Lower lobe of right lung (tissue), 2 donors: Measurements from ENCODE around the gene FTL. TPM values are rescaled to one million over a fixed set of nuclear protein-coding genes. Genes with fewer than 3 reads are reported as not detected.
A peak's percentile ranks its signal among the peaks of the same experiment; 100 is the strongest.

ENCODE experiments used
- ATAC-seq, 2 donors: fragments of 200-7000 bp; cut with Tn5 transposase; one replicate each; pipeline ENCODE4 v1.9.1; 2020 to 2022; ENCODE audit warnings: mild to moderate bottlenecking in 2 of 2, moderate library complexity in 2 of 2
- DNase-seq: peaks from one replicate; pipeline ENCODE4 v3.0.0-alpha.2; 2020
- H3K27ac ChIP-seq: fragments of 200-600 bp; one replicate; pipeline ENCODE4 v1.8.0; 2022
- H3K27me3 ChIP-seq: fragments of 200-600 bp; one replicate; pipeline ENCODE4 v1.8.0; 2022; ENCODE audit warnings: low read depth
- H3K36me3 ChIP-seq: fragments of 200-600 bp; one replicate; pipeline ENCODE4 v1.8.0; 2022; ENCODE audit warnings: mild to moderate bottlenecking
- H3K4me1 ChIP-seq: fragments of 200-600 bp; one replicate; pipeline ENCODE4 v1.8.0; 2022
- H3K4me3 ChIP-seq: fragments of 200-600 bp; one replicate; pipeline ENCODE4 v1.8.0; 2022; ENCODE audit warnings: mild to moderate bottlenecking
- H3K9me3 ChIP-seq: fragments of 200-600 bp; one replicate; pipeline ENCODE4 v1.8.0; 2022
- intact Hi-C: fragments of 100-400 bp; cut with DNase I; formaldehyde crosslinking; loops from one replicate; pipeline ENCODE4 v1.11.0; 2022
- total RNA-seq: library from RNA; stranded (reverse); fragmentation: NEBNext Ultra II Directional; extraction: Animal tissue kit (Norgen Biotek cat#: 25700); gene quantifications from one replicate; pipeline ENCODE4 v1.2.1, GENCODE V29; 2021
- TF ChIP-seq, protein P1 (sequence below): fragments of 200-600 bp; IDR thresholded peaks from one replicate; pipeline ENCODE4 v1.8.0; 2022; ENCODE audit warnings: antibody characterized with exemption, mild to moderate bottlenecking
- donor health status: DM: no; HTN: yes; CAD: no; lungs with severe emphysema.

FTL gene
- total RNA-seq, 1 donor from 2014 or later: 9,799 TPM

DNA sequence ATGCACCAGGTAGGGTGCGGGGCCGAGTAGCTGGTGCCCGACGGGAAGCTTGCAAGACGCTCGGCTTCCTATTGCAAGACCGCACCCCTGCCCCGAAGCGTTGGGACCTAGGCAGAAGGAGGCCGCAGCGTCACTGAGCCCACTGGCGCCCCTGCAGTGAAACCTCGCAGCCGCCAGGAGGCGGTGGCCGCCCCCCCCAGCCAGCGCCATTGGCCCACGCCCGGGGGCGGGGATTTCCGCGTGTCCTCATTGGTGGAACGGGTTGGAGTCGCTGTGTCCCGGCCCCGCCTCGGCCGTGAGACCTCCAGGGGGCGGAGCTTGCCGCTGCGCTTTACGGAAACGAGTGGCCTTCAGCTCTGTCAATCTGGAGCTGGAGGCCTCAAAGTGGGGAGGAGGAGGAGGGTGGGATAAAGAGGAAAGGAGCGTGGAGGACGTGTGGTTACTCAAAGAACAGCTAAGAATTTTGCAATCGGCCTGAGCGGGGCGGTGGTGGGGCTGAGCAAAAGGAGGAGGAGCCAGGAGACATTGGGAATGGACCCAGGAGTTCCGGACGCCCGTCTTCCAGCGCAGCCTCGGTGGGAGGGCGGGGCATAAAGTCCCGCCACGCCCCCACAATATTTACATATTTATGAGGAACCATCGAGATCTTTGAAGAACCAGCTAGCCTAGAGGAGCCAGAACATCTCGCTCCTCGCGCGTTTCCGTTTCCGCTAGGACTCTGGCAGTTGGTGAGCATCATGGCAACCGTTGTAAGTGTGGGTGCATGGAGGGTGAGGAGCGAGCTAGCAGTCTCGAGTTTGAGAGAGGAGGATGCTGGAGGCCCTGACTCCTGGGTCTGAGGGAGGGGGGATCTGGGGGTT is 28.3 kb downstream of the FTL start, which contains the start of the genes GYS1 and RUVBL2:
Gene GYS1 (minus strand): TSS at position 135 of the 860 bp plus-strand sequence. CDS start 197 bp downstream, outside the sequence.
Gene RUVBL2 (plus strand): TSS at position 713 of the 860 bp plus-strand sequence. CDS start 25 bp downstream, at position 738.
- TF ChIP-seq, protein P1, sequence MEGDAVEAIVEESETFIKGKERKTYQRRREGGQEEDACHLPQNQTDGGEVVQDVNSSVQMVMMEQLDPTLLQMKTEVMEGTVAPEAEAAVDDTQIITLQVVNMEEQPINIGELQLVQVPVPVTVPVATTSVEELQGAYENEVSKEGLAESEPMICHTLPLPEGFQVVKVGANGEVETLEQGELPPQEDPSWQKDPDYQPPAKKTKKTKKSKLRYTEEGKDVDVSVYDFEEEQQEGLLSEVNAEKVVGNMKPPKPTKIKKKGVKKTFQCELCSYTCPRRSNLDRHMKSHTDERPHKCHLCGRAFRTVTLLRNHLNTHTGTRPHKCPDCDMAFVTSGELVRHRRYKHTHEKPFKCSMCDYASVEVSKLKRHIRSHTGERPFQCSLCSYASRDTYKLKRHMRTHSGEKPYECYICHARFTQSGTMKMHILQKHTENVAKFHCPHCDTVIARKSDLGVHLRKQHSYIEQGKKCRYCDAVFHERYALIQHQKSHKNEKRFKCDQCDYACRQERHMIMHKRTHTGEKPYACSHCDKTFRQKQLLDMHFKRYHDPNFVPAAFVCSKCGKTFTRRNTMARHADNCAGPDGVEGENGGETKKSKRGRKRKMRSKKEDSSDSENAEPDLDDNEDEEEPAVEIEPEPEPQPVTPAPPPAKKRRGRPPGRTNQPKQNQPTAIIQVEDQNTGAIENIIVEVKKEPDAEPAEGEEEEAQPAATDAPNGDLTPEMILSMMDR: peak; percentile 98
- H3K4me1 ChIP-seq: peaks cover 31% of the 10 kb centered on the region
- peak within 1 kb of the TSS; percentile 69 for H3K4me3 ChIP-seq
- peak within 1 kb of the TSS; percentile 91 for H3K27ac ChIP-seq
- H3K36me3 ChIP-seq: peaks cover 16% of the 10 kb centered on the region
- DNase-seq: peak; percentile 100
- intact Hi-C loops: no loop called here
- H3K9me3 ChIP-seq: no peaks in the 10 kb centered on the region
- ATAC-seq: peak; percentile 97
- no peaks in the 10 kb centered on the region for H3K27me3 ChIP-seq

DNA sequence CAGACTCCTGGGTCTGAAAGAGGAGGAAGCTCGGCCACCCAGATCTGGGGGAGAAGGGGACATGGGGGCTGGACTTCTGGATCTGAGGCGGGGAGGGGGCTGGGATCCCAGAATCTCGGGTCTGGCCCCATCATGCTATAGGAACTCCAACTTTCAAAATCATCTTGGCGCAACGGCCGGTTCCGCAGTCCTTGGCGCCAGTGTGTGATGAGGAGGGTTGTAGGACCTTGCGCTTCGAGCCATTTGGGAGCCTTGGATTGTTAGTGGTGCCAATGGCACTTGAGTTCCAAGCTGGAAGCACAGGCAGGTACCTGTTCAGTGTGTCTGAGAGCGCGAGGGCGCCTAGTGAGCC is 28.9 kb downstream of the FTL start:
- Histone ChIP-seq H3K4me3 (peak overlapping the region; percentile 69), H3K27me3 (no peaks in the 10 kb centered on the region), H3K4me1 (peaks cover 31% of the 10 kb centered on the region), H3K36me3 (peaks cover 10% of the 10 kb centered on the region), H3K9me3 (no peaks in the 10 kb centered on the region), H3K27ac (peak overlapping the region; percentile 91)
- DNase-seq (no peak), ATAC-seq (no peak)
- TF ChIP-seq, protein P1: no peak
- intact Hi-C loops: no loop called here

DNA sequence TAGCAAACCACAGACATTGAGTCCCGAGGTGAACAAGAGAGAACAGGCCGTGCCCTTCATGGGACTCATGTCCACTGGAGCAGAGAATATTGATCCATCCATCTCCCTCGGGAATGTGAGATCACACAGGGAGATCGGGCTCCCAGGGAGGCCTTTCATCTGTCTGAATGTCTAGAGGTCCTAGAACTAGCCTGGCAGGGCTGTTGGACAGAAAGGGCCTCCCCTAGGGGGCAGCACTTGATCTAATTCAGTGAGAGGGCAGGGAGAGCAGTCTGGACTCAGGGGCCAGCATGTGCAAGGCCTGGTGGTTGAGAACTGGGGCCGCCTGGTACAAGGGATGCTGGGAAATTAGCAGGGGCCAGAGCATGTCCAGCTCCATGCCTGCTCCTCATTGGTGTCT is 32.9 kb downstream of the FTL start:
- no peak overlapping the region for H3K27ac ChIP-seq
- TF ChIP-seq, protein P1: peak; percentile 42
- ATAC-seq (no peak), DNase-seq (peak; percentile 57)
- peaks cover 10% of the 10 kb centered on the region for H3K36me3 ChIP-seq
- intact Hi-C loops: no loop called here
- no peaks in the 10 kb centered on the region for H3K9me3 ChIP-seq
- H3K4me1 ChIP-seq: peaks cover 12% of the 10 kb centered on the region
- no peaks in the 10 kb centered on the region for H3K27me3 ChIP-seq
- H3K4me3 ChIP-seq: no peak overlapping the region

DNA sequence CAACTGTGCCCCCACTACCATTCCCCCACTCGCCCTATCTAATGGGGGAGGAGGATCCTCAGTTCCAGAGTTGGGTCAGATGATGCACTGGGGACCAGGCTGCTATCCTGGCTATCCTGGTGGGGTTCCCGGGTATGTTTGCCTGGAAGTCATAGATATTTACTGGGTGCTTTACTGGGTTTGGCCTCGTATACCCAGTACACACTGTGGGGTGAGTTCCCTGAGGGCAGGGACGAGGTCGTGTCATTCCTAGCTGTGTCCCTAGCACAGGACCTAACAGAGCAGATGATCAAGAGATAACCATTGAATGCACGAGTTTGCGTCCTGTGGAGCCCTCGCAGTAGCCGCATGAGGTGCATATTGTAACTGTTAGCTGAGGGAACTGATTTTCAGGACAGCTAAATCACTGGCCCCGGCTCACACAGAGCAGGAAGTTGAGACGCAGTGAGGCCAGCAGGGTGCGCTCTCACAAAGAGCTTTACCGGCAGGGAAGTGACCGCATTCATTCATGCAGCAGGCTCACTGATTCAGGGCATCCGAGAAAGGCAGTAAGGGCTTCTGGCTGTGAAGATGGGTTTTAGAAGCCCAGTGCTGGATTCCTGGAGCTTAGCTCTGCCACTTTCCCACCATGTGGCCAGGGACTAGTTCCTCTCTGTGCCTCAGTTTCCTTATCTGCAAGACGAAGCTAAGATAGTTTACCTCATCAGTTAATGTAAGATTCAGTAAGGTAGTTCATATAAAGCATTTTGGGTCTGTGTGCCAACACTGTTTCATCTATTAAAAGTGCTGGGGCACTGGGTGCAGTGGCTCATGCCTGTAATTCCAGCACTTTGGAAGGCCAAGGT is 34.6 kb downstream of the FTL start:
- H3K27me3 ChIP-seq: no peaks in the 10 kb centered on the region
- intact Hi-C loops: no loop called here
- H3K9me3 ChIP-seq: no peaks in the 10 kb centered on the region
- TF ChIP-seq, protein P1: peak; percentile 67
- peaks cover 27% of the 10 kb centered on the region for H3K36me3 ChIP-seq
- DNase-seq (peak; percentile 75), ATAC-seq (peak; percentile 69 to 70)
- H3K4me3 ChIP-seq: no peak overlapping the region
- no peak overlapping the region for H3K27ac ChIP-seq
- H3K4me1 ChIP-seq: peaks cover 4% of the 10 kb centered on the region

DNA sequence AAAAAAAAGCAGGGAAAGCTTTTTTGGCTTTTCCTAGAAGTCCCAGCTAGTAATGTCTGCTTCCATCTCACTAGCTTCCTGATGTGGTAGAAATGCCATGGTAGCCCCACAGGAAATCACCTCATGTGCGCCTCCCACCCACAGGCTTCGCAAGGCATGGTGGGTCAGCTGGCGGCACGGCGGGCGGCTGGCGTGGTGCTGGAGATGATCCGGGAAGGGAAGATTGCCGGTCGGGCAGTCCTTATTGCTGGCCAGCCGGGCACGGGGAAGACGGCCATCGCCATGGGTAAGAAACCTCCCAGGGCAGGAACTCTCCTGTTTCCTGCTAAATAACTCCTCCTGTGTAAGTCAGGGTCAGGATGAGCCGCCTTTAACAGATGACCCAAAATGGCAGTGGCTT is 39.0 kb downstream of the FTL start:
- H3K9me3 ChIP-seq: no peaks in the 10 kb centered on the region
- DNase-seq (no peak), ATAC-seq (no peak)
- H3K4me1 ChIP-seq: no peaks in the 10 kb centered on the region
- no peaks in the 10 kb centered on the region for H3K27me3 ChIP-seq
- TF ChIP-seq, protein P1: no peak
- H3K36me3 ChIP-seq: peaks cover 58% of the 10 kb centered on the region
- no peak overlapping the region for H3K27ac ChIP-seq
- H3K4me3 ChIP-seq: no peak overlapping the region
- intact Hi-C loops: no loop called here
